ENCODE results near the gene SIPA1L2.

Gene SIPA1L2

DNA sequence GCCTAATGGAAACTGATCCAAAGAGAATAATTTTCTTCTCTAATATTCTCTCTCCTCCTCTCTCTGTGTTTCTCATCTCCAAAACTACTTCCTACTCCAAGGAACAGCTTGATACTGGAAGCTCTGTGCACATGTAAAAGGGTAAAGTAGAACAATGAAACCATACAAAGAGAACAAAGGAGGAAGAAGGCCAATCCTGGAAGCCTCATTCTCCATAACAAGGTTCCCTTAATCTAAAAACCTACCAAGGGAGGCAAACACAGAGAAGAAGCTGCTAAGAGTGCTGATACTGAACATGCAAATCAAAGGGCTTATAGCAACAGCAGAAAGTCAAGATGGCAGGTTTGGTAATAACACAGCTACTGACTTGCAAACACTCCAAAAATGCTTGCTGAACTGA is 44.4 kb downstream of the SIPA1L2 start:
- peaks cover 6% of the 10 kb centered on the region for H3K9me3 Mint-ChIP-seq
- H3K27ac Mint-ChIP-seq: no peak overlapping the region
- no peak for DNase-seq
- H3K4me1 Mint-ChIP-seq: peaks cover 20% of the 10 kb centered on the region
- H3K27me3 Mint-ChIP-seq: no peaks in the 10 kb centered on the region
- CTCF ChIA-PET: interaction anchor here (1.6 to 2.2 kb wide), 2 partner anchors 17 to 42 kb away, joined by 5 to 8 read pairs; no protein-coding TSS in a partner anchor
- no peak overlapping the region for H3K4me3 Mint-ChIP-seq
- peaks cover 1% of the 10 kb centered on the region for H3K36me3 Mint-ChIP-seq

DNA sequence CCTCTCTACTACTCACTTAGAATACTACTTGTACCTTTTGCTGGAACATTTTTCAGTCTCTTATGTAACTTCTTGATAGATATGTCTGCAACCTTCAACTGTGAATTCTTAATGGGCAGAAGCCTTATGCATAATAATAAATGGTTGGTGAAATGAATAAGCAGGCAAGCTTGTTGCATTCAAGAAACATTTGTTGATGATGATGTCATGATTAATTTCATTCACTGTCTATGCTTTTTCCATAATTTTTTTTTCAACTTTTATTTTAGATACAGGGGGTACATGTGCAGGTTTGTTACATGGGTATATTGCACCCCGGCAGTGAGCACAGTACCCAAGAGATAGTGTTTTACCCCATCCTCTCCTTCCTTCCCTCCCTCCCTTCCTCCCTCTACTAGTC is 48.0 kb downstream of the SIPA1L2 start:
- Mint-ChIP-seq H3K27me3 (no peaks in the 10 kb centered on the region), H3K4me1 (peaks cover 42% of the 10 kb centered on the region), H3K4me3 (no peak overlapping the region), H3K27ac (no peak overlapping the region), H3K36me3 (no peaks in the 10 kb centered on the region), H3K9me3 (peaks cover 2% of the 10 kb centered on the region)
- CTCF ChIA-PET: no interaction called here
- no peak for DNase-seq

Measured in activated naive CD4-positive, alpha-beta T cell treated with anti-CD3 and anti-CD28 coated beads, Interleukin-2, amount 10 ng/mL, durations not matched to agents 7 days and 5 days (primary cell).